T-helper 17 cell (primary cell): ENCODE data around the gene PPM1A. TPM values are rescaled to one million over a fixed set of nuclear protein-coding genes. Genes with fewer than 3 reads are reported as not detected.

ENCODE experiments used
- ATAC-seq: fragments of 150-1000 bp; cut with Tn5 transposase; 2 replicates; pipeline ENCODE4 v1.10.0; 2021; ENCODE audit warnings: mild to moderate bottlenecking, moderate library complexity
- DNase-seq, 3 donors: peaks; one replicate each; pipeline versions ENCODE4 v3.0.0 to v3.0.0-alpha.2; 2020 to 2021
- H3K9me3 ChIP-seq: one replicate; pipeline ENCODE4 v1.7.0; 2013; ENCODE audit warnings: low read length, mild to moderate bottlenecking; ENCODE audit not compliant: control insufficient read depth, poor library complexity, severe bottlenecking
- H3K27ac Mint-ChIP-seq: one replicate; pipeline ENCODE4 v1.8.0; 2022; ENCODE audit warnings: mild to moderate bottlenecking, moderate library complexity, mixed read lengths
- H3K27me3 Mint-ChIP-seq: one replicate; pipeline ENCODE4 v1.8.0; 2022; ENCODE audit warnings: mixed read lengths
- H3K36me3 Mint-ChIP-seq: one replicate; pipeline ENCODE4 v1.8.0; 2022; ENCODE audit warnings: low read depth, mixed read lengths
- H3K4me1 Mint-ChIP-seq: one replicate; pipeline ENCODE4 v1.8.0; 2022; ENCODE audit warnings: mild to moderate bottlenecking, mixed read lengths
- H3K4me3 Mint-ChIP-seq: one replicate; pipeline ENCODE4 v1.8.0; 2022; ENCODE audit warnings: mild to moderate bottlenecking, moderate library complexity, mixed read lengths
- total RNA-seq, 4 donors: library from RNA in 2 of 4; stranded (reverse) in 2 of 4; gene quantifications; one replicate each; pipeline ENCODE4 v1.2.3 and lab custom pipeline; 2022 to 2026

The PPM1A gene
- total RNA-seq, 2 donors from 2014 or later = 67.2 to 111 TPM

- H3K9me3 ChIP-seq = peaks cover 4% of the 10 kb centered on the region
- ATAC-seq (no peak), DNase-seq (no peak)
- H3K27ac Mint-ChIP-seq = no peak overlapping the region
- H3K4me3 Mint-ChIP-seq = no peak overlapping the region
- H3K36me3 Mint-ChIP-seq = peaks cover 4% of the 10 kb centered on the region
- peaks cover 17% of the 10 kb centered on the region for H3K27me3 Mint-ChIP-seq
- no peaks in the 10 kb centered on the region for H3K4me1 Mint-ChIP-seq
Measured at GRCh38 chr14:60238955-60239354, 10.1 kb upstream of the PPM1A start.

DNA sequence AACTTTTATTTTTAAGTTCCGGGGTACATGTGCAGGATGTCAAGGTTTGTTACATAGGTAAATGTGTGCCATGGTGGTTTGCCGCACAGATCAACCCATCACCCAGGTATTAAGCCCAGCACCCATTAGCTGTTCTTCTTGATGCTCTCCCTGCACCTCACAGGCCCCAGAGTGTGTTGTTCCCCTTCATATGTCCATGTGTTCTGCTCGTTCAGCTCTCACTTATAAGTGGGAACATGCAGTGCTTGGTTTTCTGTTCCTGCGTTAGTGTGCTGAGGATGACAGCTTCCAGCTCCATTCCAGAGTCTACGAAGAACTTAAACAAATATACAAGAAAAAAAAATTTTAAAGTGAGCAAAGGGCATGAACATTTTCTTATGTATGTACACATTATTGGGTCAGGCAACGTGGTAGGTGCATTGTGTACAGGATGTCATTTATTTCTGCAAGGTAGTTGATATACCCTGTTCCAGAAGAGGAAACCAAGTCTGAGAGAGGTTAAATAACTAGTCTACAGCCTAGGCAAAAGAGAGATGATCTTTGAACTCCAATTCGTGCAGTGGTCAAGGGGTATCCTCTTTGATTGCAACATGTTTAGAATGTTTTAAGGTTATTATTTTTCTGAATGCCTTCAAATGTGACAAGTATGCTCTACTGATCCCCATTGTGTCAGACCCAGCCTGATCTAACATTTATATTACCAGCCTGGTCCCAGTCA is 8.7 kb upstream of the PPM1A start:
- peaks cover 4% of the 10 kb centered on the region for H3K36me3 Mint-ChIP-seq
- no peaks in the 10 kb centered on the region for H3K9me3 ChIP-seq
- H3K4me1 Mint-ChIP-seq = peaks cover 3% of the 10 kb centered on the region
- DNase-seq (no peak), ATAC-seq (no peak)
- no peak overlapping the region for H3K4me3 Mint-ChIP-seq
- H3K27ac Mint-ChIP-seq = no peak overlapping the region
- peaks cover 17% of the 10 kb centered on the region for H3K27me3 Mint-ChIP-seq

DNA sequence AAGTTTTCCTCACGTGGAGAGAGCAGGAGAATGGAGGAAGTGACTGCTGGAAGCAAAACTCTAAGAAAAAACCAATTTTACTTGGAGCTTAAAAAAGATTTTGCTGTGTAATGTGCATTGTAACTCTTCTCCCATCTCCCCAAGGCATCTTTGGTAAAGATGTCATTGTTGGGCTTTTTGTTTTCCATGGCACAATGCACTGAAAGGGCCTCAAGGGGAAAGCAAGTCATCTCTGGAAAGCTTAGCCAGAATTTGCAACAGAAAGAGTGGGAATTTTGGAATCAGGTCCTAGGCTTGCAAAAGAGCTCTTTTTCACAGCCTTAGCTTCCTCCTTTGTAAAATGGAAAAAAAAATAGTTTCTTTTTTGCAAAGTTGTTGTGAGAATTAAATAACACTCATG is 7.9 kb upstream of the PPM1A start:
- peaks cover 4% of the 10 kb centered on the region for H3K36me3 Mint-ChIP-seq
- ATAC-seq (no peak), DNase-seq (no peak)
- no peak overlapping the region for H3K27ac Mint-ChIP-seq
- no peaks in the 10 kb centered on the region for H3K9me3 ChIP-seq
- H3K4me3 Mint-ChIP-seq = no peak overlapping the region
- peaks cover 17% of the 10 kb centered on the region for H3K27me3 Mint-ChIP-seq
- peaks cover 7% of the 10 kb centered on the region for H3K4me1 Mint-ChIP-seq

GRCh38 chr14:60242429-60242828 is 6.6 kb upstream of the PPM1A start:
- Mint-ChIP-seq H3K27ac (no peak overlapping the region), H3K27me3 (peaks cover 17% of the 10 kb centered on the region)
- ATAC-seq = no peak

DNA sequence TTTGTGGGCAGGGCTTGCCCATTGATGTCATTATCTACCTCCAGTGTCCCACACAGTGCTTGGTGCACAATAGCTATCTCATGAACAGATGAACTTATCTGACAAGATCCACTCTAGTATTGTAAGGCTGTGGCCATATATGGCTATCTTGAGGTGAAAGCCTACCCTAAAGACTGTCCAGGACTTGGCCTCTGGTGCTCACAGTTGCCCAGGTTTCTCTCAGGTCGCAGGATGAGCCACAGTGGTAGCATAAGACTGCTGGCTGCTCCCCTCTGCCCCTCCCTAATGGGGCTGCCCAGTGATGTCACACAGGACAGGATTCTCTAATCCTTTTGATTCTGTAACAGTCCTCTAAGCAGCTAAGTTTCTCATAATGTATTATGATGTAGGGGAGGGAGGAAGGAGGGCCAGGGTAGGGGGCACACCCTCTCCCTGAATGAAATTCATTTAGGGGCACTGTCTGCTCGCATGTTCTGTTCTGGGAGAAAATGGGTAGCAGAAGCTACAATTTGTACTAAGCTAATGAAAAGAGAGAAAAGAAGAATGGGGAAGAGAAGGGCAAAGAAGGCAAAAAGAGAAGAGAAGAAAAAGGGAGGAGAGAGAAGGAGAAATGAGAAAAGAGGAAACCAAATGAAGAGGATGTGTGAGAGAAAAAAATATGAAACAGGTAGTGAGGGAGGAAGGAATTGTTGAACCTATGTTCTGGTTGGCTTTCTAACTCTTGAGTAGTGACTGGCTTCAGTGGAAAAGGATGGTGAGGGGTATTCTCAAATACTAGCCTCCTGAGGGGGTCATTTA is 3.4 kb upstream of the PPM1A start:
- H3K9me3 ChIP-seq = no peaks in the 10 kb centered on the region
- ATAC-seq (no peak), DNase-seq (no peak)
- Mint-ChIP-seq H3K4me3 (peak overlapping the region; percentile 34), H3K36me3 (no peaks in the 10 kb centered on the region), H3K4me1 (peaks cover 28% of the 10 kb centered on the region), H3K27ac (peak overlapping the region; percentile 45), H3K27me3 (peaks cover 5% of the 10 kb centered on the region)

More at GRCh38 chr14:60242429-60242828, 6.6 kb upstream of the PPM1A start:
- Mint-ChIP-seq H3K4me1 (peaks cover 11% of the 10 kb centered on the region), H3K4me3 (no peak overlapping the region), H3K36me3 (peaks cover 4% of the 10 kb centered on the region)
- no peak for DNase-seq
- H3K9me3 ChIP-seq = no peaks in the 10 kb centered on the region

- no peaks in the 10 kb centered on the region for H3K9me3 ChIP-seq
- peak overlapping the region; percentile 92 for H3K4me3 Mint-ChIP-seq
- H3K27ac Mint-ChIP-seq = peak overlapping the region; percentile 99
- peak; percentile 75 for ATAC-seq
- DNase-seq = peak; percentile 64 to 72 (median 65)
- H3K36me3 Mint-ChIP-seq = no peaks in the 10 kb centered on the region
- no peaks in the 10 kb centered on the region for H3K27me3 Mint-ChIP-seq
- H3K4me1 Mint-ChIP-seq = peaks cover 47% of the 10 kb centered on the region
Measured at GRCh38 chr14:60247994-60248696, 876 bp upstream of the PPM1A start.

GRCh38 chr14:60249321-60250256 is 568 bp downstream of the PPM1A start:
- Mint-ChIP-seq H3K27ac (peak overlapping the region; percentile 99), H3K4me1 (peaks cover 52% of the 10 kb centered on the region), H3K36me3 (no peaks in the 10 kb centered on the region)

GRCh38 chr14:60250257-60251035 is 1.4 kb downstream of the PPM1A start:
- Mint-ChIP-seq H3K27me3 (no peaks in the 10 kb centered on the region), H3K4me1 (peaks cover 53% of the 10 kb centered on the region), H3K36me3 (no peaks in the 10 kb centered on the region), H3K27ac (peak overlapping the region; percentile 19), H3K4me3 (peak overlapping the region; percentile 92)
- ATAC-seq = no peak
- no peak for DNase-seq
- H3K9me3 ChIP-seq = no peaks in the 10 kb centered on the region

More at GRCh38 chr14:60249321-60250256, 568 bp downstream of the PPM1A start:
- Mint-ChIP-seq H3K4me3 (peak overlapping the region; percentile 92), H3K27me3 (no peaks in the 10 kb centered on the region)
- no peaks in the 10 kb centered on the region for H3K9me3 ChIP-seq
- ATAC-seq (peak; percentile 35), DNase-seq (peak; percentile 47 to 60 (median 59))

- no peaks in the 10 kb centered on the region for H3K36me3 Mint-ChIP-seq
- DNase-seq (no peak), ATAC-seq (no peak)
- no peaks in the 10 kb centered on the region for H3K27me3 Mint-ChIP-seq
- no peaks in the 10 kb centered on the region for H3K9me3 ChIP-seq
- H3K4me1 Mint-ChIP-seq = peaks cover 60% of the 10 kb centered on the region
- H3K27ac Mint-ChIP-seq = no peak overlapping the region
- peak overlapping the region; percentile 50 for H3K4me3 Mint-ChIP-seq
Measured at GRCh38 chr14:60251877-60252276, 2.9 kb downstream of the PPM1A start.

- DNase-seq (no peak), ATAC-seq (no peak)
- H3K9me3 ChIP-seq = no peaks in the 10 kb centered on the region
- no peak overlapping the region for H3K27ac Mint-ChIP-seq
- no peaks in the 10 kb centered on the region for H3K36me3 Mint-ChIP-seq
- no peak overlapping the region for H3K4me3 Mint-ChIP-seq
- peaks cover 55% of the 10 kb centered on the region for H3K4me1 Mint-ChIP-seq
- no peaks in the 10 kb centered on the region for H3K27me3 Mint-ChIP-seq
Measured at GRCh38 chr14:60252630-60253029, 3.6 kb downstream of the PPM1A start.

DNA sequence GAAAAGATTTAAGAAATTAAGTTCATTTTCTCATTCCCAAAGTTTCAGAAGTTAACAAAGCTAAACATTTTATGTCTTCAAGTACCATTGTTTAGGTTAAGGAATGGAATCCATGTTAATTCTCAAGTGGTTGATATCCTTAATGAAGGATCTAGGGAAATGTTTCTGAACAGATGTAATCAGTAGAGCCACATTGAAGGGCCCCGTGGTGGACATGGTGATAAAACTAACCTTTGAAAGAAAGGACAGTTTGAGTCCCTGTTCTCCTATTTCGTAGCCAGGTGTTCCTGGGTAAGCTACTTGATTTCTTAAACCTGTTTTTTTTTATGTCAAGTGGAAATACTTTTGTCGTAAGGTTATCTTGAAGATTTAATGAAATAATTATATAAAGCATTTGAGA is 4.6 kb downstream of the PPM1A start:
- DNase-seq = no peak
- H3K36me3 Mint-ChIP-seq = no peaks in the 10 kb centered on the region
- peaks cover 46% of the 10 kb centered on the region for H3K4me1 Mint-ChIP-seq
- no peaks in the 10 kb centered on the region for H3K27me3 Mint-ChIP-seq
- H3K9me3 ChIP-seq = no peaks in the 10 kb centered on the region
- no peak for ATAC-seq
- H3K27ac Mint-ChIP-seq = no peak overlapping the region
- H3K4me3 Mint-ChIP-seq = no peak overlapping the region

GRCh38 chr14:60254176-60254575 is 5.2 kb downstream of the PPM1A start:
- H3K27me3 Mint-ChIP-seq = no peaks in the 10 kb centered on the region
- H3K36me3 Mint-ChIP-seq = no peaks in the 10 kb centered on the region
- H3K9me3 ChIP-seq = no peaks in the 10 kb centered on the region
- H3K27ac Mint-ChIP-seq = no peak overlapping the region
- ATAC-seq = no peak
- H3K4me3 Mint-ChIP-seq = no peak overlapping the region
- H3K4me1 Mint-ChIP-seq = peaks cover 47% of the 10 kb centered on the region
- DNase-seq = no peak
